Mesenchymal stem cell (in vitro differentiated cells and primary cell): ENCODE results near the gene ANGPTL2.

Experiments
- DNase-seq: peaks from one replicate; pipeline ENCODE4 v3.0.0-alpha.2; 2013
- H2AFZ ChIP-seq: one replicate; pipeline ENCODE4 v1.6.1; 2013; ENCODE audit warnings: low read depth, mild to moderate bottlenecking, control low read depth, inconsistent platforms, low read length, moderate library complexity
- H2AK5ac ChIP-seq: 2 replicates; pipeline ENCODE4 v1.6.1; 2013; ENCODE audit warnings: low read length, moderate library complexity, mild to moderate bottlenecking, inconsistent platforms; ENCODE audit not compliant: severe bottlenecking
- H2BK120ac ChIP-seq: one replicate; pipeline ENCODE4 v1.6.1; 2013; ENCODE audit warnings: low read depth, mild to moderate bottlenecking, inconsistent platforms, low read length, moderate library complexity
- H2BK12ac ChIP-seq, 2 experiments: one replicate each; pipeline ENCODE4 v1.6.1; 2013; ENCODE audit warnings: inconsistent platforms in 2 of 2, low read length in 2 of 2, mild to moderate bottlenecking in 2 of 2, moderate library complexity in 2 of 2, control low read depth in 1 of 2
- H2BK15ac ChIP-seq: one replicate; pipeline ENCODE4 v1.6.1; 2013; ENCODE audit warnings: mild to moderate bottlenecking, low read depth, inconsistent platforms; ENCODE audit not compliant: poor library complexity, severe bottlenecking
- H2BK5ac ChIP-seq: 2 replicates; pipeline ENCODE4 v1.6.1; 2013; ENCODE audit warnings: low read depth, mild to moderate bottlenecking, low read length, control low read depth, inconsistent platforms; ENCODE audit not compliant: poor library complexity, severe bottlenecking
- H3K14ac ChIP-seq, 2 experiments: one replicate each; pipeline ENCODE4 v1.6.1; 2013; ENCODE audit warnings: inconsistent platforms in 2 of 2, low read length in 2 of 2, control low read depth in 1 of 2, mild to moderate bottlenecking in 1 of 2, moderate library complexity in 1 of 2
- H3K18ac ChIP-seq, 2 experiments: one replicate each; pipeline ENCODE4 v1.6.1; 2013; ENCODE audit warnings: inconsistent platforms in 2 of 2, low read length in 2 of 2, control low read depth in 1 of 2, low read depth in 1 of 2, mild to moderate bottlenecking in 1 of 2
- H3K23ac ChIP-seq, 2 experiments: one replicate each; pipeline ENCODE4 v1.6.1; 2013; ENCODE audit warnings: inconsistent platforms in 2 of 2, low read length in 2 of 2, mild to moderate bottlenecking in 2 of 2, moderate library complexity in 2 of 2, control low read depth in 1 of 2
- H3K27ac ChIP-seq: 2 replicates; pipeline ENCODE4 v1.5.1; 2013; ENCODE audit warnings: mild to moderate bottlenecking, moderate library complexity, low read length, control low read depth, inconsistent platforms; ENCODE audit not compliant: poor library complexity, severe bottlenecking
- H3K27me3 ChIP-seq, 2 experiments: 2 replicates each; pipeline versions ENCODE4 v1.6.1 to v1.7.0; 2013; ENCODE audit warnings: low read length in 2 of 2, mild to moderate bottlenecking in 2 of 2, moderate library complexity in 2 of 2, control low read depth in 1 of 2, inconsistent platforms in 1 of 2; ENCODE audit not compliant: control insufficient read depth in 1 of 2, insufficient read depth in 1 of 2
- H3K36me3 ChIP-seq, 2 experiments: 2 replicates each; pipeline versions ENCODE4 v1.6.1 to v1.7.0; 2013; ENCODE audit warnings: low read length in 2 of 2, control low read depth in 1 of 2, inconsistent platforms in 1 of 2, low read depth in 1 of 2, mild to moderate bottlenecking in 1 of 2; ENCODE audit not compliant: insufficient read depth in 2 of 2, control insufficient read depth in 1 of 2
- H3K4ac ChIP-seq, 2 experiments: one replicate each; pipeline ENCODE4 v1.6.1; 2013; ENCODE audit warnings: inconsistent platforms in 2 of 2, low read length in 2 of 2, mild to moderate bottlenecking in 2 of 2, moderate library complexity in 2 of 2, control low read depth in 1 of 2, low read depth in 1 of 2
- H3K4me1 ChIP-seq: 2 replicates; pipeline ENCODE4 v1.6.1; 2013; ENCODE audit warnings: low read depth, low read length, control low read depth; ENCODE audit not compliant: control insufficient read depth, insufficient read depth
- H3K4me2 ChIP-seq: 2 replicates; pipeline ENCODE4 v1.6.1; 2013; ENCODE audit warnings: low read length, mild to moderate bottlenecking, inconsistent platforms; ENCODE audit not compliant: poor library complexity, severe bottlenecking
- H3K4me3 ChIP-seq, 2 experiments: 2 replicates each; pipeline versions ENCODE4 v1.5.1 to v1.7.0; 2013; ENCODE audit warnings: low read length in 2 of 2, mild to moderate bottlenecking in 2 of 2, control low read depth in 1 of 2, low read depth in 1 of 2; ENCODE audit not compliant: insufficient read depth in 1 of 2
- H3K79me1 ChIP-seq: replicated peaks from 2 replicates; pipeline ENCODE4 v1.6.1; 2013; ENCODE audit warnings: mild to moderate bottlenecking, control low read depth, low read length, inconsistent platforms; ENCODE audit not compliant: poor library complexity, severe bottlenecking
- H3K9ac ChIP-seq: 2 replicates; pipeline ENCODE4 v1.7.0; 2013; ENCODE audit warnings: mild to moderate bottlenecking, low read length, moderate library complexity
- H3K9me3 ChIP-seq: 2 replicates; pipeline ENCODE4 v1.7.0; 2013; ENCODE audit warnings: mild to moderate bottlenecking, low read length; ENCODE audit not compliant: control insufficient read depth
- H4K8ac ChIP-seq: one replicate; pipeline ENCODE4 v1.6.1; 2013; ENCODE audit warnings: inconsistent platforms, mild to moderate bottlenecking, low read length, moderate library complexity
- H4K91ac ChIP-seq: one replicate; pipeline ENCODE4 v1.6.1; 2013; ENCODE audit warnings: mild to moderate bottlenecking, low read length, inconsistent platforms
- WGBS: methylation state at CpG from one replicate; pipeline ENCODE4 v1.1.7; 2013; ENCODE audit warnings: mixed read lengths; 5-methylcytosine and 5-hydroxymethylcytosine counted together

Gene ANGPTL2

GRCh38 chr9:127038531-127038930, 83.9 kb downstream of the ANGPTL2 start:
- Histone ChIP-seq H3K27ac (no peak overlapping the region), H4K91ac (no peak overlapping the region)

More at GRCh38 chr9:127038531-127038930, 83.9 kb downstream of the ANGPTL2 start:
- Histone ChIP-seq H3K9me3 (no peaks in the 10 kb centered on the region), H3K14ac (no peak overlapping the region), H3K27me3 (no peaks in the 10 kb centered on the region), H2BK15ac (no peak overlapping the region), H3K4me3 (no peak overlapping the region), H3K4me2 (no peak overlapping the region), H3K18ac (no peak overlapping the region), H4K8ac (no peak overlapping the region), H3K36me3 (no peaks in the 10 kb centered on the region), H2AFZ (no peak overlapping the region), H3K23ac (no peak overlapping the region), H2BK5ac (no peak overlapping the region), H2AK5ac (no peak overlapping the region), H3K9ac (no peak overlapping the region), H2BK120ac (no peak overlapping the region), H2BK12ac (no peak overlapping the region), H3K4me1 (no peaks in the 10 kb centered on the region), H3K4ac (no peak overlapping the region), H3K79me1 (no peaks in the 10 kb centered on the region)
- WGBS = 91% methylated on average over 5 of the region's 5 CpGs
- no peak for DNase-seq
